Measurements from ENCODE around the gene HIVEP3.

GRCh38 chr1:41498391-41498790, 420.3 kb downstream of the HIVEP3 start:
- no peak for TF ChIP-seq EZH2 (IDR thresholded peaks at IDR 0.05; ENCODE audit: low read length)
- TF ChIP-seq CTCF (optimal IDR thresholded peaks at IDR 0.05 in 1 of 3, IDR thresholded peaks at IDR 0.05 in 1 of 3, conservative IDR thresholded peaks at IDR 0.05 in 1 of 3; ENCODE audit: extremely low read depth in 1 of 3, insufficient read depth in 2 of 3, low read length in 3 of 3), result no peak

Data from keratinocyte (primary cell).